Neural progenitor cell (in vitro differentiated cells): ENCODE data around the gene PLPP3. TPM values are rescaled to one million over a fixed set of nuclear protein-coding genes. Genes with fewer than 3 reads are reported as not detected.

Experiments used
- DNase-seq: peaks from one replicate; pipeline ENCODE4 v3.0.0-alpha.2; 2016; ENCODE audit warnings: low spot score
- H2AFZ ChIP-seq: fragments of 200-600 bp; sonication (generic); replicated peaks from 2 replicates; pipeline ENCODE4 v1.6.1; 2016; ENCODE audit warnings: antibody characterized with exemption
- H3F3A ChIP-seq: fragments of 200-600 bp; sonication (generic); 2 replicates; pipeline ENCODE4 v1.6.1; 2016; ENCODE audit warnings: antibody characterized with exemption, low read depth
- H3K27ac ChIP-seq: fragments of 200-600 bp; sonication (generic); 2 replicates; pipeline ENCODE4 v1.5.1; 2016; ENCODE audit warnings: mild to moderate bottlenecking
- H3K27me3 ChIP-seq: fragments of 200-600 bp; sonication (generic); 2 replicates; pipeline ENCODE4 v1.6.1; 2016; ENCODE audit warnings: mild to moderate bottlenecking, moderate library complexity
- H3K36me3 ChIP-seq: fragments of 200-600 bp; sonication (generic); 2 replicates; pipeline ENCODE4 v1.5.1; 2016
- H3K4me1 ChIP-seq: fragments of 200-600 bp; sonication (generic); 2 replicates; pipeline ENCODE4 v1.6.1; 2016; ENCODE audit warnings: mixed run types
- H3K4me2 ChIP-seq: fragments of 200-600 bp; sonication (generic); 2 replicates; pipeline ENCODE4 v1.6.1; 2016
- H3K4me3 ChIP-seq: fragments of 200-600 bp; sonication (generic); 2 replicates; pipeline ENCODE4 v1.5.1; 2016
- H3K79me2 ChIP-seq: fragments of 200-600 bp; sonication (generic); 2 replicates; pipeline ENCODE4 v1.6.1; 2016; ENCODE audit warnings: low read depth
- H3K9ac ChIP-seq: fragments of 200-600 bp; sonication (generic); 2 replicates; pipeline ENCODE4 v1.6.1; 2016
- H3K9me3 ChIP-seq: fragments of 200-600 bp; sonication (generic); 2 replicates; pipeline ENCODE4 v1.5.1; 2016; ENCODE audit warnings: low read depth
- H4K20me1 ChIP-seq: fragments of 200-600 bp; sonication (generic); 2 replicates; pipeline ENCODE4 v1.6.1; 2016; ENCODE audit warnings: low read depth
- H3K27ac Mint-ChIP-seq: 3 replicates; pipeline ENCODE4 v1.8.0; 2021; ENCODE audit warnings: mixed read lengths
- H3K27me3 Mint-ChIP-seq: 2 replicates; pipeline ENCODE4 v1.8.0; 2022; ENCODE audit warnings: low read depth, mild to moderate bottlenecking, inconsistent platforms, moderate library complexity, mixed read lengths; ENCODE audit not compliant: insufficient read depth
- H3K36me3 Mint-ChIP-seq: 3 replicates; pipeline ENCODE4 v1.8.0; 2021; ENCODE audit warnings: mixed read lengths
- H3K4me1 Mint-ChIP-seq: 3 replicates; pipeline ENCODE4 v1.8.0; 2021; ENCODE audit warnings: mixed read lengths
- H3K4me3 Mint-ChIP-seq: 3 replicates; pipeline ENCODE4 v1.8.0; 2021; ENCODE audit warnings: mild to moderate bottlenecking, moderate library complexity, mixed read lengths
- H3K9me3 Mint-ChIP-seq: 3 replicates; pipeline ENCODE4 v1.8.0; 2020; ENCODE audit warnings: mixed read lengths
- CTCF ChIP-seq: fragments of 200-600 bp; sonication (generic); IDR thresholded peaks from 2 replicates; pipeline ENCODE4 v1.5.1; 2017; ENCODE audit warnings: antibody characterized with exemption, mild to moderate bottlenecking
- EZH2 ChIP-seq: fragments of 200-600 bp; sonication (generic); IDR thresholded peaks from 2 replicates; pipeline ENCODE4 v1.6.1; 2017; ENCODE audit warnings: antibody characterized with exemption, mild to moderate bottlenecking, moderate library complexity
- EZH2phosphoT487 ChIP-seq: fragments of 200-600 bp; sonication (generic); IDR thresholded peaks from 2 replicates; pipeline ENCODE4 v1.6.1; 2017; ENCODE audit warnings: antibody characterized with exemption
- total RNA-seq: library from RNA; depleted of rRNA; stranded (reverse); fragments of >200 nt; gene quantifications from 2 replicates; pipeline ENCODE4 v1.2.3, GENCODE V29; 2015; ENCODE audit warnings: low replicate concordance

The PLPP3 gene
- total RNA-seq, 1 donor from 2014 or later: 28.5 TPM

- H3K4me3 Mint-ChIP-seq: no peak overlapping the region
- Histone ChIP-seq H3F3A (peaks cover 57% of the 10 kb centered on the region), H2AFZ (no peak overlapping the region), H4K20me1 (peaks cover 98% of the 10 kb centered on the region), H3K9ac (no peak overlapping the region), H3K4me3 (no peak overlapping the region), H3K27ac (no peak overlapping the region), H3K4me2 (peak overlapping the region; percentile 55), H3K79me2 (peaks cover 99% of the 10 kb centered on the region), H3K9me3 (no peaks in the 10 kb centered on the region), H3K27me3 (no peaks in the 10 kb centered on the region), H3K36me3 (no peaks in the 10 kb centered on the region), H3K4me1 (peaks cover 50% of the 10 kb centered on the region)
- H3K27me3 Mint-ChIP-seq: peaks cover 2% of the 10 kb centered on the region
- H3K9me3 Mint-ChIP-seq: peaks cover 5% of the 10 kb centered on the region
- peak; percentile 78 for DNase-seq
- no peak for TF ChIP-seq EZH2phosphoT487
- no peak for TF ChIP-seq EZH2
- no peak for TF ChIP-seq CTCF
- peak overlapping the region; percentile 64 for H3K27ac Mint-ChIP-seq
- peaks cover 67% of the 10 kb centered on the region for H3K4me1 Mint-ChIP-seq
- H3K36me3 Mint-ChIP-seq: peaks cover 13% of the 10 kb centered on the region
These were observed 12.4 kb downstream of the PLPP3 start for GRCh38 chr1:56566994-56567393.

GRCh38 chr1:56566061-56566744 is 13.2 kb downstream of the PLPP3 start:
- peaks cover 10% of the 10 kb centered on the region for H3K36me3 Mint-ChIP-seq
- Histone ChIP-seq H3K9ac (no peak overlapping the region), H3K4me2 (peak overlapping the region; percentile 55), H3K79me2 (peaks cover 99% of the 10 kb centered on the region), H3K4me3 (no peak overlapping the region), H3K27me3 (no peaks in the 10 kb centered on the region), H3K4me1 (peaks cover 55% of the 10 kb centered on the region), H3K27ac (no peak overlapping the region), H3K36me3 (no peaks in the 10 kb centered on the region), H2AFZ (no peak overlapping the region), H4K20me1 (peaks cover 91% of the 10 kb centered on the region), H3F3A (peaks cover 57% of the 10 kb centered on the region), H3K9me3 (no peaks in the 10 kb centered on the region)
- DNase-seq: no peak
- H3K4me3 Mint-ChIP-seq: no peak overlapping the region
- H3K27me3 Mint-ChIP-seq: peaks cover 2% of the 10 kb centered on the region
- H3K27ac Mint-ChIP-seq: peak overlapping the region; percentile 78
- H3K4me1 Mint-ChIP-seq: peaks cover 62% of the 10 kb centered on the region
- TF ChIP-seq CTCF (no peak), EZH2 (no peak), EZH2phosphoT487 (no peak)
- H3K9me3 Mint-ChIP-seq: peaks cover 5% of the 10 kb centered on the region

GRCh38 chr1:56564615-56565014 is 14.7 kb downstream of the PLPP3 start:
- Histone ChIP-seq H4K20me1 (peaks cover 87% of the 10 kb centered on the region), H3K79me2 (peaks cover 99% of the 10 kb centered on the region), H3K4me2 (peak overlapping the region; percentile 60), H3K4me3 (no peak overlapping the region), H2AFZ (no peak overlapping the region), H3K27ac (peak overlapping the region; percentile 43), H3F3A (peaks cover 57% of the 10 kb centered on the region), H3K36me3 (no peaks in the 10 kb centered on the region), H3K9ac (no peak overlapping the region), H3K27me3 (no peaks in the 10 kb centered on the region), H3K4me1 (peaks cover 62% of the 10 kb centered on the region), H3K9me3 (no peaks in the 10 kb centered on the region)
- TF ChIP-seq EZH2: no peak
- no peak for TF ChIP-seq CTCF
- TF ChIP-seq EZH2phosphoT487: no peak
- Mint-ChIP-seq H3K4me1 (peaks cover 63% of the 10 kb centered on the region), H3K4me3 (peak overlapping the region; percentile 39), H3K27ac (peak overlapping the region; percentile 51), H3K9me3 (peaks cover 5% of the 10 kb centered on the region), H3K27me3 (peaks cover 2% of the 10 kb centered on the region), H3K36me3 (peaks cover 10% of the 10 kb centered on the region)
- DNase-seq: no peak
